IPS-18c (cell line): ENCODE data around the gene FXR1.
"Not testable (repeated sequence)": the region's sequence is repeated elsewhere in the genome, so short reads cannot be mapped to it uniquely, and the experiment has no call there.

ENCODE experiments used
- H3K4me3 ChIP-seq: 2 replicates; pipeline ENCODE4 v1.7.0; 2013; ENCODE audit warnings: low read depth, mild to moderate bottlenecking, low read length, moderate library complexity; ENCODE audit not compliant: insufficient read depth
- H3K9me3 ChIP-seq: one replicate; pipeline ENCODE4 v1.6.1; 2013; ENCODE audit warnings: mild to moderate bottlenecking, low read length, moderate library complexity; ENCODE audit not compliant: control insufficient read depth, insufficient read depth

Gene FXR1

GRCh38 chr3:180983136-180983535, 70.7 kb downstream of the FXR1 start:
- H3K4me3 ChIP-seq: no peak overlapping the region
- no peaks in the 10 kb centered on the region for H3K9me3 ChIP-seq

- not testable (repeated sequence) for H3K4me3 ChIP-seq, H3K9me3 ChIP-seq
Observed at GRCh38 chr3:180986366-180986765, 73.9 kb downstream of the FXR1 start.

- no peak overlapping the region for H3K4me3 ChIP-seq
- H3K9me3 ChIP-seq: no peaks in the 10 kb centered on the region
Observed at GRCh38 chr3:180987344-180987743, 74.9 kb downstream of the FXR1 start.

GRCh38 chr3:180989291-180990163, 77.1 kb downstream of the FXR1 start, which contains the start of gene DNAJC19:
Gene DNAJC19 (minus strand): TSS chr3:180989736. CDS start chr3:180989602, 134 bp downstream.
- peak within 1 kb of the TSS; percentile 77 for H3K4me3 ChIP-seq
- H3K9me3 ChIP-seq: no peaks in the 10 kb centered on the region

GRCh38 chr3:180990505-180990904, 78.0 kb downstream of the FXR1 start:
- no peak overlapping the region for H3K4me3 ChIP-seq
- no peaks in the 10 kb centered on the region for H3K9me3 ChIP-seq

- Histone ChIP-seq H3K4me3 (no peak overlapping the region), H3K9me3 (no peaks in the 10 kb centered on the region)
Observed at GRCh38 chr3:180996415-180996932, 84.0 kb downstream of the FXR1 start.

GRCh38 chr3:181002331-181002730, 89.9 kb downstream of the FXR1 start:
- H3K4me3 ChIP-seq, H3K9me3 ChIP-seq: not testable (repeated sequence)

GRCh38 chr3:181003469-181003868, 91.0 kb downstream of the FXR1 start:
- not testable (repeated sequence) for H3K4me3 ChIP-seq, H3K9me3 ChIP-seq

GRCh38 chr3:181006541-181006940, 94.1 kb downstream of the FXR1 start:
- H3K4me3 ChIP-seq: no peak overlapping the region
- H3K9me3 ChIP-seq: peaks cover 2% of the 10 kb centered on the region

GRCh38 chr3:181007262-181007661, 94.8 kb downstream of the FXR1 start:
- H3K9me3 ChIP-seq: peaks cover 2% of the 10 kb centered on the region
- no peak overlapping the region for H3K4me3 ChIP-seq

- no peaks in the 10 kb centered on the region for H3K9me3 ChIP-seq
- H3K4me3 ChIP-seq: no peak overlapping the region
Observed at GRCh38 chr3:181008796-181009195, 96.3 kb downstream of the FXR1 start.

- Histone ChIP-seq H3K9me3 (no peaks in the 10 kb centered on the region), H3K4me3 (no peak overlapping the region)
Observed at GRCh38 chr3:181009225-181009624, 96.8 kb downstream of the FXR1 start.

- Histone ChIP-seq H3K9me3 (no peaks in the 10 kb centered on the region), H3K4me3 (no peak overlapping the region)
Observed at GRCh38 chr3:181017690-181018089, 105.2 kb downstream of the FXR1 start.

- Histone ChIP-seq H3K4me3 (no peak overlapping the region), H3K9me3 (peaks cover 2% of the 10 kb centered on the region)
Observed at GRCh38 chr3:181025204-181025603, 112.7 kb downstream of the FXR1 start.

- Histone ChIP-seq H3K4me3 (no peak overlapping the region), H3K9me3 (peaks cover 2% of the 10 kb centered on the region)
Observed at GRCh38 chr3:181030948-181031347, 118.5 kb downstream of the FXR1 start.
